H1 (cell line): ENCODE results near the gene PELI2.

Experiments
- CHD1 ChIP-seq: IDR thresholded peaks from 2 replicates; pipeline ENCODE4 v1.6.1; 2012; ENCODE audit warnings: low read depth, low read length, improper control_type of control experiment
- CTCF ChIP-seq, 3 experiments: IDR thresholded peaks; 1 replicate in 2 of 3; 2 replicates in 1 of 3; pipeline versions ENCODE4 v1.5.1 to v1.6.1; 2011; ENCODE audit warnings: low read length in 3 of 3, mild to moderate bottlenecking in 3 of 3, inconsistent platforms in 2 of 3, low read depth in 1 of 3, moderate library complexity in 1 of 3; ENCODE audit not compliant: insufficient read depth in 1 of 3; ENCODE audit errors: control extremely low read depth in 1 of 3
- EZH2 ChIP-seq: fragments of 200-600 bp; sonication (generic); IDR thresholded peaks from 2 replicates; pipeline ENCODE4 v1.7.1; 2012; ENCODE audit warnings: low read depth, mild to moderate bottlenecking, moderate library complexity, low read length, inconsistent platforms; ENCODE audit not compliant: severe bottlenecking
- KDM1A ChIP-seq: fragments of 200-600, 300-600 bp; sonication (generic); IDR thresholded peaks from 2 replicates; pipeline ENCODE4 v1.7.1; 2016; ENCODE audit warnings: mild to moderate bottlenecking, low read length, borderline replicate concordance
- MAFK ChIP-seq: IDR thresholded peaks from 2 replicates; pipeline ENCODE4 v1.6.1; 2012; ENCODE audit warnings: low read depth, mild to moderate bottlenecking, improper control_type of control experiment, low read length
- RFX5 ChIP-seq: IDR thresholded peaks from 2 replicates; pipeline ENCODE4 v1.6.1; 2011; ENCODE audit warnings: low read depth, low read length, improper control_type of control experiment, borderline replicate concordance
- RNF2 ChIP-seq: fragments of 200-900, 300-1000 bp; sonication (generic); IDR thresholded peaks from 2 replicates; pipeline ENCODE4 v1.7.1; 2016; ENCODE audit warnings: borderline replicate concordance, low read depth, mild to moderate bottlenecking, antibody characterized with exemption, low read length; ENCODE audit not compliant: poor library complexity, severe bottlenecking; ENCODE audit errors: missing control alignments
- SIN3A ChIP-seq, 2 experiments: IDR thresholded peaks in 1 of 2; conservative IDR thresholded peaks in 1 of 2; 2 replicates each; pipeline ENCODE4 v1.6.1; 2011 to 2012; ENCODE audit warnings: low read length in 2 of 2, improper control_type of control experiment in 1 of 2, low read depth in 1 of 2, mild to moderate bottlenecking in 1 of 2
- SRF ChIP-seq: IDR thresholded peaks from 2 replicates; pipeline ENCODE4 v1.6.1; 2011; ENCODE audit warnings: mild to moderate bottlenecking, low read depth, low read length, moderate library complexity
- SUZ12 ChIP-seq: fragments of 200-600 bp; sonication (generic); IDR thresholded peaks from 2 replicates; pipeline ENCODE4 v1.6.1; 2012; ENCODE audit warnings: mild to moderate bottlenecking, inconsistent platforms, low read length, moderate library complexity, mixed read lengths
- TCF12 ChIP-seq: IDR thresholded peaks from 2 replicates; pipeline ENCODE4 v1.6.1; 2011; ENCODE audit warnings: low read depth, mild to moderate bottlenecking, low read length

GRCh38 chr14:56115976-56116893 lies 2.0 kb upstream of the PELI2 start:
- TF ChIP-seq SIN3A (conservative IDR thresholded peaks at IDR 0.05 in 1 of 2, IDR thresholded peaks at IDR 0.05 in 1 of 2; ENCODE audit: low read depth in 1 of 2, low read length in 2 of 2) (no peak), CTCF (IDR thresholded peaks at IDR 0.05; ENCODE audit: control extremely low read depth in 1 of 3, insufficient read depth in 1 of 3, low read depth in 1 of 3, low read length in 3 of 3) (no peak), TCF12 (no peak), SUZ12 (no peak), SRF (no peak), RFX5 (no peak), EZH2 (no peak), RNF2 (no peak), CHD1 (no peak), KDM1A (no peak), MAFK (no peak)
